ENCODE results near the gene C1orf74.

- no peak for TF ChIP-seq CTCF (IDR thresholded peaks at IDR 0.05; ENCODE audit: low read length)
- no peak for TF ChIP-seq EZH2 (IDR thresholded peaks at IDR 0.05; ENCODE audit: borderline replicate concordance, low read length)
Observed at GRCh38 chr1:209742409-209743144, 41.8 kb downstream of the C1orf74 start.

Data from OCI-LY1 (cell line).